Amniotic epithelial cell (primary cell): ENCODE data around the gene ATP8A2.
A peak's percentile ranks its signal among the peaks of the same experiment; 100 is the strongest.

Experiments used
- DNase-seq: peaks from one replicate; pipeline ENCODE4 v3.0.0-alpha.2; 2010; ENCODE audit warnings: low read depth

The ATP8A2 gene

DNA sequence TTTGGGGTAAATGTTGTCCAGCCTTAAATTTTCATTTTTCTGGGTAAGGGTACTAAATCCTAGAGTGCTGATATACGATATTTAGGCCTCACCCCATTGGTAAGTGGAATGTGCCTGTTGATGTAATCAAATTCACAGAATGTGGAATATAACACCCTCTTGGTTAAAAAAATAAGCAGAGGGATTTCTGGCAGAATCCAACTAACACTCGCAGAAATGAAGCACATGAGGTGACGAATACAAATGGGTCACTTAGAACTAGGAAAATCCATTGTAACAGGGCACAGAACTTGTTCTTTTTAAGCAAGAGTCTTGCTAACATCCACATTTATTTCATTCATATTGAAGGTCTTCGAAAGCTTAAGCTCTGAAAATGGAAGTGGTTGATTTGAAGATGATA lies 359.8 kb downstream of the ATP8A2 start:
- no peak for DNase-seq

- DNase-seq = peak; percentile 63
Measured at GRCh38 chr13:25732111-25732865, 360.5 kb downstream of the ATP8A2 start.

- peak; percentile 32 for DNase-seq
Measured at GRCh38 chr13:25733001-25733491, 361.3 kb downstream of the ATP8A2 start.

GRCh38 chr13:25733696-25734435 lies 362.1 kb downstream of the ATP8A2 start:
- no peak for DNase-seq

GRCh38 chr13:25738342-25739196 lies 366.8 kb downstream of the ATP8A2 start:
- DNase-seq = peak; percentile 73

GRCh38 chr13:25739376-25739775 lies 367.6 kb downstream of the ATP8A2 start:
- DNase-seq = no peak

DNA sequence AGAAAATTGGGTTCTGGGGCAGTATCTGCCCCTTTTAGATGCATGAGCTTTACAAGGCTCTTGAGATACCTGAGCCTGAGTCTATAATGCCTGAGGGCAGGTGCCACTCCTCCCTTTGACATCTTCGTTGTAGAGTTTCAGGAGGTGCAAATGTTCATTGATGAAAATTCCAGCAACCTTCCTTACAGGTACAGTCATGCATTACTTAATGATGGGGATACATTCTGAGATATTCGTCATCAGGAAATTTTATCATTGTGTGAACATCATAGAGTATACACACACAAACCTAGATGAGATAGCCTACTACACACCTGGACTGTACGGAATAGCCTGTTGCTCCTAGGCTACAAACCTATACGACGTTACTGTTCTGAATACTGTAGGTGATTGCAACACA lies 370.0 kb downstream of the ATP8A2 start:
- DNase-seq = no peak

DNA sequence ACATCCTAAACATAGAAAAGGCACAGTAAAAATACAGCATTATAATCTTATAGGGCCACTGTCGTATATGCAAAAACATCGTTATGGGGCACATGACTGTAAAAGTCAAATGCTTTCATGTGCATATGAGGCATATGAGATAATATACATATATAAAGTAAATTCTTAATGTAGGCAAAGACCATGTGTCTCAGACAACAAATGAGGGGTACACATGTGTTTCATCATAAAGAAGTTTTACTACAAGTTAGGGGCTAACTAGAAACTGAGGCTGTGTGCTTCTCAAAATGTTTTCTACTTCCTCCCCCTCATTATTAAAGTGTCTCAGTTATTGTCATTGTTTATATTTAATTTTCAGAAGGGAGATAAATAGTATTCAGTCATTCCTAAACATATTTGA lies 370.4 kb downstream of the ATP8A2 start:
- DNase-seq = no peak

DNA sequence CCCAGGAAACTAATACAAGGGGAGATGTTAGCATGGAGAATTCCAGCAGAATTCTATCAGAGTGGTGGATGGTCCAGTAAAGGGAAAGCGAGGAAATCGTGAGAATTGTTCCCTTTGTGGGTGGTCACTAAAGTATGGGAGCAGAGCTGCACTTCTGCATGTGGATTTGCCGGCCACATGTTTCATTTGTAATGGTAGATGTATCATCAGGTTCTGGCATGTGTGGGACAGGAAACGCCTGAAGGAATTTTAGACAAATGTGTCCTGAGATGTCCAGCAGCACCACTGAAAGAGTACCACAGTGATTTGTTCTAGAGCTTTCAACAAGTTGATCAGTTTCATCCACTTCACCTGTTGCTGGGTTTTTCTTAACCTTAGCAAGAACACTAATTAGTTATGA lies 371.6 kb downstream of the ATP8A2 start:
- DNase-seq = no peak

DNA sequence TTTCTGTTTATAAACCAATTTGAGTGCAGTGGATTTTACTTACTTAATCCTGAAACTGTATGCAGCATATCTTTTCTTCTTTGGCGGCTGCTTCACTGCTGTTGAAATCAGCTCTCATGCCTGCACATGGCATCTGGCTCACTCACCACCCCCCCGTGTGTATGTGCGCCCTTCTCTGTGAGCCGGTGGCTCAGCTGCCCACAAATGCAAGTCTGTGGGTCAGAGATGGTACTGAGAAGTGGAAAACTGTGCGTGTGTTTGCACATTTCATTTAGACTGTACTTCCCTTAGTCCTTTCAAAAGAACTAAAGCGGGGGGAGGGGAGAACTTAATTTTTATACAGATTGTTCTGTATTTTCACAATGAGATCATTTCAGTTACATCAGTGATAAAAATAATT lies 372.4 kb downstream of the ATP8A2 start:
- peak; percentile 26 for DNase-seq

GRCh38 chr13:25746131-25746530 lies 374.4 kb downstream of the ATP8A2 start:
- DNase-seq = no peak

- peak; percentile 79 for DNase-seq
Measured at GRCh38 chr13:25752957-25753551, 381.3 kb downstream of the ATP8A2 start.

- DNase-seq = peak; percentile 24
Measured at GRCh38 chr13:25753976-25754375, 382.2 kb downstream of the ATP8A2 start.

DNA sequence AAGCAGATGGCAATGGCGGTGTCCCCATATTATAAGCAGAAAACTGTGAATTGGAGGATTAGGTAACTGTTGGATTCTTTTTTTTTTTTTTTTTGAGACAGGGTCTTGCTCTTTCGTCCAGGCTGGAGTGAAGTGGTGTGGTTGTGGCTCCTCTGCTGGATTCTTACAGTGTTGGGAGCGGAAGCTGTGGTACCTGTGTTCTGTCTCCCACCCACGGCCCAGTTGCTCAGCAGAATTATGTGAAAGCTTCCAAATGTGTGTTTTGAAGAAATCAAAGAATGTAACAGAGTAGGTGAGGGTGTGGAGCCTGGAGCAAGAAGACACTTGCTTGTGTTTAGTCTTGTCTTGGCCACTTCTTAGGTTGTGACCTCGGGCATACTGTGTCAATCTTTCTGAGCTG lies 384.5 kb downstream of the ATP8A2 start:
- DNase-seq = no peak

GRCh38 chr13:25756912-25757311 lies 385.1 kb downstream of the ATP8A2 start:
- no peak for DNase-seq

- no peak for DNase-seq
Measured at GRCh38 chr13:25761041-25761440, 389.3 kb downstream of the ATP8A2 start.

- no peak for DNase-seq
Measured at GRCh38 chr13:25762281-25762680, 390.5 kb downstream of the ATP8A2 start.

- DNase-seq = no peak
Measured at GRCh38 chr13:25762795-25763377, 391.1 kb downstream of the ATP8A2 start.

- no peak for DNase-seq
Measured at GRCh38 chr13:25764378-25764777, 392.6 kb downstream of the ATP8A2 start.

GRCh38 chr13:25765266-25765665 lies 393.5 kb downstream of the ATP8A2 start:
- DNase-seq = no peak

GRCh38 chr13:25766576-25766975 lies 394.8 kb downstream of the ATP8A2 start:
- DNase-seq = no peak

DNA sequence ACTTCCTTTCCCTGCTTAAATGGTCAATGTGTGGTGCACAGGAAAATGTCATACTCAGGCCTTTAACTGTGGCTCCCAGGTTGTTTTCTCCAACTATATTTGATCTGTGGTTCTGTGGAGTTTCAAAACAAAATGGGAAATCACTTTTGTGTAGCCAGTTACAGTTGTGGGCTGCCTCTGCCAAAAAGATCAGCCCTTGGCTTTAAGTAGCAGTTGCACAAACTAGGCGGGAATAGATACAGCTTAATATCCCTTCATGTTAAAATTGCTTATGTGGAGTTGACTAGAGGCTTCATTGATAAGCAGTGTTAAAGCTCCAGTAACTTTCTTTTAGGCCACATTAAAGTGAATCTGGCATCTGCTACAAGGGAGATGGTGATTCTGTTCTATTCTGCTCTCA lies 395.2 kb downstream of the ATP8A2 start:
- DNase-seq = no peak
